SK-N-SH (cell line): ENCODE results near the gene TTLL12.

Experiments
- FOXM1 ChIP-seq: IDR thresholded peaks from 2 replicates; pipeline ENCODE4 v1.4.0; 2012; ENCODE audit warnings: low read depth, mild to moderate bottlenecking
- GABPA ChIP-seq: IDR thresholded peaks from 2 replicates; pipeline ENCODE4 v1.4.0; 2012; ENCODE audit warnings: low read depth, mild to moderate bottlenecking
- POLR2AphosphoS5 ChIP-seq: IDR thresholded peaks from 2 replicates; pipeline ENCODE4 v1.6.1; 2012; ENCODE audit warnings: low read depth, low read length
- TF ChIP-seq, protein P1 (sequence below): fragments of 150-350 bp; IDR thresholded peaks from 2 replicates; pipeline ENCODE4 v1.6.1; 2017; ENCODE audit warnings: antibody characterized with exemption, low read length, low read depth, borderline replicate concordance

GRCh38 chr22:43199541-43199940 is 12.6 kb upstream of the TTLL12 start:
- TF ChIP-seq, protein P1, sequence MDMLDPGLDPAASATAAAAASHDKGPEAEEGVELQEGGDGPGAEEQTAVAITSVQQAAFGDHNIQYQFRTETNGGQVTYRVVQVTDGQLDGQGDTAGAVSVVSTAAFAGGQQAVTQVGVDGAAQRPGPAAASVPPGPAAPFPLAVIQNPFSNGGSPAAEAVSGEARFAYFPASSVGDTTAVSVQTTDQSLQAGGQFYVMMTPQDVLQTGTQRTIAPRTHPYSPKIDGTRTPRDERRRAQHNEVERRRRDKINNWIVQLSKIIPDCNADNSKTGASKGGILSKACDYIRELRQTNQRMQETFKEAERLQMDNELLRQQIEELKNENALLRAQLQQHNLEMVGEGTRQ: no peak
- TF ChIP-seq FOXM1 (no peak), GABPA (no peak), POLR2AphosphoS5 (no peak)
